ENCODE results near the gene PSMD1. TPM values are rescaled to one million over a fixed set of nuclear protein-coding genes. Genes with fewer than 3 reads are reported as not detected.

Gene PSMD1
- total and polyA plus RNA-seq, 2 of the 8 experiments (the other 6 are each of a cell fraction or from before 2014, with no cell fraction given), result 179 to 272 TPM

- Histone ChIP-seq H4K91ac (replicated peaks; ENCODE audit: insufficient read length, low read length) (no peak overlapping the region), H3K4ac (replicated peaks; ENCODE audit: insufficient read length, low read depth, low read length) (no peak overlapping the region), H3K9ac (replicated peaks in 1 of 4; ENCODE audit: extremely low read depth in 1 of 4, low read depth in 3 of 4, low read length in 3 of 4) (no peak overlapping the region), H3K36me3 (ENCODE audit: control insufficient read depth in 2 of 4, insufficient read depth in 4 of 4, low read length in 3 of 4) (no peaks in the 10 kb centered on the region), H4K5ac (ENCODE audit: insufficient read length, low read depth, low read length) (no peak overlapping the region), H3K79me1 (ENCODE audit: low read depth, low read length) (no peaks in the 10 kb centered on the region), H2BK12ac (ENCODE audit: low read depth, low read length) (no peak overlapping the region), H3K14ac (ENCODE audit: insufficient read length) (no peak overlapping the region), H3K9me3 (ENCODE audit: insufficient read depth in 2 of 2, low read depth in 1 of 2, low read length in 1 of 2) (peaks cover 0 to 3% of the 10 kb centered on the region in 2 experiments; a peak in 1 of 4 replicates), H3K4me1 (replicated peaks in 1 of 4; ENCODE audit: control insufficient read depth in 3 of 4, insufficient read depth in 4 of 4, low read length in 3 of 4) (peaks cover 0 to 2% (median under 1%) of the 10 kb centered on the region in 4 experiments; a peak in 4 of 7 replicates), H2AK5ac (ENCODE audit: low read depth, low read length) (no peak overlapping the region), H2AFZ (ENCODE audit: low read length) (no peak overlapping the region), H3K27ac (ENCODE audit: low read depth, low read length) (no peak overlapping the region), H3K18ac (ENCODE audit: extremely low read depth, low read length) (no peak overlapping the region), H3K23me2 (ENCODE audit: low read depth, low read length) (peaks cover 3% of the 10 kb centered on the region; the same call in 1 of the 2 replicates), H2BK15ac (ENCODE audit: low read length) (no peak overlapping the region), H3K79me2 (ENCODE audit: control insufficient read depth in 1 of 2, insufficient read depth in 2 of 2, low read length in 2 of 2) (no peaks in the 10 kb centered on the region), H4K8ac (ENCODE audit: extremely low read depth, insufficient read depth, low read length) (no peak overlapping the region), H3K4me3 (ENCODE audit: extremely low read depth in 1 of 4, insufficient read depth in 2 of 4, low read depth in 3 of 4, low read length in 4 of 4) (no peak overlapping the region), H4K20me1 (replicated peaks in 1 of 2; ENCODE audit: control insufficient read depth in 1 of 2, insufficient read depth in 2 of 2, low read length in 2 of 2) (no peaks in the 10 kb centered on the region), H2BK20ac (ENCODE audit: low read length) (no peak overlapping the region), H3K27me3 (replicated peaks in 1 of 4; ENCODE audit: control insufficient read depth in 3 of 4, extremely low read depth in 1 of 4, insufficient read depth in 3 of 4, low read length in 3 of 4) (no peaks in the 10 kb centered on the region; a peak in 2 of 7 replicates), H3K23ac (ENCODE audit: insufficient read length) (no peak overlapping the region), H2BK5ac (ENCODE audit: low read depth, low read length) (no peak overlapping the region), H2BK120ac (replicated peaks; ENCODE audit: low read depth, low read length) (no peak overlapping the region), H3K4me2 (ENCODE audit: insufficient read depth in 1 of 2, low read depth in 2 of 2, low read length in 2 of 2) (no peak overlapping the region), H3K56ac (replicated peaks; ENCODE audit: insufficient read length, low read depth, low read length) (no peak overlapping the region)
- ChIA-PET CTCF (ENCODE audit: partially characterized antibody) (interaction anchor here (0.6 to 1.5 kb wide), 4 partner anchors 10 to 183 kb away, joined by 3 to 6 read pairs (median 3); no protein-coding TSS in a partner anchor), POLR2A (ENCODE audit: partially characterized antibody) (interaction anchor here (0.9 kb wide), 1 partner anchor 15 kb away, joined by 4 read pairs; the partner anchor contains the start of gene SPATA3)
- WGBS, 2 experiments (ENCODE audit: extremely low coverage in 1 of 2, insufficient coverage in 1 of 2, insufficient read length in 1 of 2, insufficient replicate concordance in 2 of 2, low coverage in 1 of 2, low lambda C conversion rate in 2 of 2, missing lambda C conversion rate in 1 of 2), result 78% methylated on average over 2 of the region's 2 CpGs; no CpG with 5 or more reads in 1 of the 2 experiments
- DNase-seq (ENCODE audit: low read depth in 1 of 2, low spot score in 2 of 2) (no peak), FAIRE-seq (no peak)
- no peak for TF ChIP-seq RAD21 (IDR thresholded peaks at IDR 0.05 in 1 of 2, conservative IDR thresholded peaks at IDR 0.05 in 1 of 2; ENCODE audit: low read depth in 2 of 2, low read length in 2 of 2)
Measured at GRCh38 chr2:231010201-231010730, 46.4 kb upstream of the PSMD1 start.
